ENCODE data around the gene VKORC1.

DNA sequence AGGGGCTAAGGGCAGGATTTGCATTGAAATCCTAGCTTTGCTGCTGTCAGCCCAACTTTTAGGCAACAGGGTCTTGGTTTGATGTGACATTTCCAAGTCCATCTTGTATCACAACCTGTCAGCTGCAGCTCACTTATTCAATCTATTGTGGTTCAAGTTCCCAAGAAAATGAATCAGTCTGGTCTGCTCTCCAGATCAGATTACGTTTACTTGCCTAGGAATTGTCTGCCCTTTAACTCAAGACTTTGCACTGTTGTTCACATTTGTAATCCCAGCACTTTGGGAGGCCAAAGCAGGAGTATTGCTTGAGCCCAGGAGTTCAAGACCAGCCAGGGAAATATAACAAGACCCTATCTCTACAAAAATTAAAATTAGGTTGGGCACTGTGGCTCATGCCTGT lies 51.2 kb downstream of the VKORC1 start:
- TF ChIP-seq, protein P1, sequence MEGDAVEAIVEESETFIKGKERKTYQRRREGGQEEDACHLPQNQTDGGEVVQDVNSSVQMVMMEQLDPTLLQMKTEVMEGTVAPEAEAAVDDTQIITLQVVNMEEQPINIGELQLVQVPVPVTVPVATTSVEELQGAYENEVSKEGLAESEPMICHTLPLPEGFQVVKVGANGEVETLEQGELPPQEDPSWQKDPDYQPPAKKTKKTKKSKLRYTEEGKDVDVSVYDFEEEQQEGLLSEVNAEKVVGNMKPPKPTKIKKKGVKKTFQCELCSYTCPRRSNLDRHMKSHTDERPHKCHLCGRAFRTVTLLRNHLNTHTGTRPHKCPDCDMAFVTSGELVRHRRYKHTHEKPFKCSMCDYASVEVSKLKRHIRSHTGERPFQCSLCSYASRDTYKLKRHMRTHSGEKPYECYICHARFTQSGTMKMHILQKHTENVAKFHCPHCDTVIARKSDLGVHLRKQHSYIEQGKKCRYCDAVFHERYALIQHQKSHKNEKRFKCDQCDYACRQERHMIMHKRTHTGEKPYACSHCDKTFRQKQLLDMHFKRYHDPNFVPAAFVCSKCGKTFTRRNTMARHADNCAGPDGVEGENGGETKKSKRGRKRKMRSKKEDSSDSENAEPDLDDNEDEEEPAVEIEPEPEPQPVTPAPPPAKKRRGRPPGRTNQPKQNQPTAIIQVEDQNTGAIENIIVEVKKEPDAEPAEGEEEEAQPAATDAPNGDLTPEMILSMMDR (conservative IDR thresholded peaks at IDR 0.05 in 1 of 2, IDR thresholded peaks at IDR 0.05 in 1 of 2; ENCODE audit: low read depth in 1 of 2, low read length in 2 of 2) = no peak
- TF ChIP-seq EZH2 (IDR thresholded peaks at IDR 0.05; ENCODE audit: low read length, missing control alignments) = no peak

Measured in fibroblast of lung (primary cell).